ENCODE results near the gene VSTM2A. TPM values are rescaled to one million over a fixed set of nuclear protein-coding genes. Genes with fewer than 3 reads are reported as not detected.
"Not testable (repeated sequence)": the region's sequence is repeated elsewhere in the genome, so short reads cannot be mapped to it uniquely, and the experiment has no call there.

The VSTM2A gene
- not detected for polyA plus RNA-seq (2013)

GRCh38 chr7:54541669-54542625 lies at the start of gene VSTM2A:
Gene VSTM2A, plus strand, starts transcription at chr7:54542375. Its CDS starts 356 bp downstream, at chr7:54542731.
- peaks cover 0 to 7% (median 3%) of the 10 kb centered on the region in 4 experiments for H3K4me1 ChIP-seq (ENCODE audit: control extremely low read depth in 1 of 4, control insufficient read depth in 4 of 4, insufficient read depth in 4 of 4, low read length in 3 of 4)
- DNase-seq: peak in 2 of 3 donors; percentile 5 to 6
- H3K4me3 ChIP-seq (ENCODE audit: control insufficient read depth in 1 of 7, extremely low read depth in 1 of 7, insufficient read depth in 4 of 7, low read depth in 2 of 7, low read length in 6 of 7): no peak within 1 kb of the TSS
- ChIA-PET CTCF (no interaction called here), POLR2A (no interaction called here)
- H3K9me3 ChIP-seq (ENCODE audit: control extremely low read depth in 1 of 5, control insufficient read depth in 4 of 5, insufficient read depth in 2 of 5, low read depth in 1 of 5, low read length in 4 of 5): peaks cover 0 to 3% (median 0%) of the 10 kb centered on the region in 5 experiments
- H3K27ac ChIP-seq (ENCODE audit: insufficient read depth in 1 of 2, low read depth in 1 of 2, low read length in 2 of 2, poor library complexity in 1 of 2, severe bottlenecking in 2 of 2): no peak within 1 kb of the TSS
- no peaks in the 10 kb centered on the region for H3K36me3 ChIP-seq (ENCODE audit: control insufficient read depth in 4 of 4, insufficient read depth in 4 of 4, low read length in 3 of 4)
- WGBS (ENCODE audit: insufficient coverage): 3% methylated on average over 54 of the region's 64 CpGs
- H3K27me3 ChIP-seq (replicated peaks in 2 of 5; ENCODE audit: control insufficient read depth in 4 of 5, insufficient read depth in 5 of 5, low read length in 4 of 5): peaks cover 15 to 68% (median 30%) of the 10 kb centered on the region in 5 experiments

- WGBS (ENCODE audit: insufficient coverage): 94% methylated on average over 3 of the region's 12 CpGs
- CTCF ChIA-PET; H3K4me1 ChIP-seq (ENCODE audit: control extremely low read depth in 1 of 4, control insufficient read depth in 4 of 4, insufficient read depth in 4 of 4, low read length in 3 of 4); H3K9me3 ChIP-seq (ENCODE audit: control extremely low read depth in 1 of 5, control insufficient read depth in 4 of 5, insufficient read depth in 2 of 5, low read depth in 1 of 5, low read length in 4 of 5); H3K36me3 ChIP-seq (ENCODE audit: control insufficient read depth in 4 of 4, insufficient read depth in 4 of 4, low read length in 3 of 4); H3K27ac ChIP-seq (ENCODE audit: insufficient read depth in 1 of 2, low read depth in 1 of 2, low read length in 2 of 2, poor library complexity in 1 of 2, severe bottlenecking in 2 of 2); DNase-seq; POLR2A ChIA-PET; H3K4me3 ChIP-seq (ENCODE audit: control insufficient read depth in 1 of 7, extremely low read depth in 1 of 7, insufficient read depth in 4 of 7, low read depth in 2 of 7, low read length in 6 of 7); H3K27me3 ChIP-seq (replicated peaks in 2 of 5; ENCODE audit: control insufficient read depth in 4 of 5, insufficient read depth in 5 of 5, low read length in 4 of 5): not testable (repeated sequence)
Measured at GRCh38 chr7:54504531-54504930, 37.6 kb upstream of the VSTM2A start.

GRCh38 chr7:54529568-54529967 lies 12.6 kb upstream of the VSTM2A start:
- Histone ChIP-seq H3K36me3 (ENCODE audit: control insufficient read depth in 4 of 4, insufficient read depth in 4 of 4, low read length in 3 of 4) (no peaks in the 10 kb centered on the region), H3K9me3 (ENCODE audit: control extremely low read depth in 1 of 5, control insufficient read depth in 4 of 5, insufficient read depth in 2 of 5, low read depth in 1 of 5, low read length in 4 of 5) (peaks cover 0 to 2% (median 0%) of the 10 kb centered on the region in 5 experiments), H3K27ac (ENCODE audit: insufficient read depth in 1 of 2, low read depth in 1 of 2, low read length in 2 of 2, poor library complexity in 1 of 2, severe bottlenecking in 2 of 2) (no peak overlapping the region), H3K4me1 (ENCODE audit: control extremely low read depth in 1 of 4, control insufficient read depth in 4 of 4, insufficient read depth in 4 of 4, low read length in 3 of 4) (no peaks in the 10 kb centered on the region), H3K4me3 (ENCODE audit: control insufficient read depth in 1 of 7, extremely low read depth in 1 of 7, insufficient read depth in 4 of 7, low read depth in 2 of 7, low read length in 6 of 7) (no peak overlapping the region), H3K27me3 (replicated peaks in 2 of 5; ENCODE audit: control insufficient read depth in 4 of 5, insufficient read depth in 5 of 5, low read length in 4 of 5) (no peaks in the 10 kb centered on the region)
- POLR2A ChIA-PET: no interaction called here
- no peak for DNase-seq
- CTCF ChIA-PET: no interaction called here
- no CpG with 5 or more reads among the region's 1 CpG for WGBS (ENCODE audit: insufficient coverage)

GRCh38 chr7:54538122-54538521 lies 4.1 kb upstream of the VSTM2A start:
- H3K9me3 ChIP-seq (ENCODE audit: control extremely low read depth in 1 of 5, control insufficient read depth in 4 of 5, insufficient read depth in 2 of 5, low read depth in 1 of 5, low read length in 4 of 5): no peaks in the 10 kb centered on the region
- ChIA-PET POLR2A (no interaction called here), CTCF (no interaction called here)
- peaks cover 2 to 32% (median 22%) of the 10 kb centered on the region in 5 experiments for H3K27me3 ChIP-seq (replicated peaks in 2 of 5; ENCODE audit: control insufficient read depth in 4 of 5, insufficient read depth in 5 of 5, low read length in 4 of 5)
- H3K27ac ChIP-seq (ENCODE audit: insufficient read depth in 1 of 2, low read depth in 1 of 2, low read length in 2 of 2, poor library complexity in 1 of 2, severe bottlenecking in 2 of 2): no peak overlapping the region
- no CpG with 5 or more reads among the region's 3 CpGs for WGBS (ENCODE audit: insufficient coverage)
- DNase-seq: no peak
- H3K4me1 ChIP-seq (ENCODE audit: control extremely low read depth in 1 of 4, control insufficient read depth in 4 of 4, insufficient read depth in 4 of 4, low read length in 3 of 4): peaks cover 0 to 3% (median 1%) of the 10 kb centered on the region in 4 experiments
- no peaks in the 10 kb centered on the region for H3K36me3 ChIP-seq (ENCODE audit: control insufficient read depth in 4 of 4, insufficient read depth in 4 of 4, low read length in 3 of 4)
- H3K4me3 ChIP-seq (ENCODE audit: control insufficient read depth in 1 of 7, extremely low read depth in 1 of 7, insufficient read depth in 4 of 7, low read depth in 2 of 7, low read length in 6 of 7): no peak overlapping the region

- peaks cover 0 to 3% (median 0%) of the 10 kb centered on the region in 5 experiments for H3K9me3 ChIP-seq (ENCODE audit: control extremely low read depth in 1 of 5, control insufficient read depth in 4 of 5, insufficient read depth in 2 of 5, low read depth in 1 of 5, low read length in 4 of 5)
- H3K4me3 ChIP-seq (ENCODE audit: control insufficient read depth in 1 of 7, extremely low read depth in 1 of 7, insufficient read depth in 4 of 7, low read depth in 2 of 7, low read length in 6 of 7): no peak overlapping the region
- 0% methylated on average over 4 of the region's 7 CpGs for WGBS (ENCODE audit: insufficient coverage)
- ChIA-PET POLR2A (no interaction called here), CTCF (no interaction called here)
- H3K27ac ChIP-seq (ENCODE audit: insufficient read depth in 1 of 2, low read depth in 1 of 2, low read length in 2 of 2, poor library complexity in 1 of 2, severe bottlenecking in 2 of 2): no peak overlapping the region
- DNase-seq: peak in 2 of 3 donors; percentile 5 to 13
- peaks cover 0 to 8% (median 3%) of the 10 kb centered on the region in 4 experiments for H3K4me1 ChIP-seq (ENCODE audit: control extremely low read depth in 1 of 4, control insufficient read depth in 4 of 4, insufficient read depth in 4 of 4, low read length in 3 of 4)
- peaks cover 16 to 77% (median 33%) of the 10 kb centered on the region in 5 experiments for H3K27me3 ChIP-seq (replicated peaks in 2 of 5; ENCODE audit: control insufficient read depth in 4 of 5, insufficient read depth in 5 of 5, low read length in 4 of 5)
- no peaks in the 10 kb centered on the region for H3K36me3 ChIP-seq (ENCODE audit: control insufficient read depth in 4 of 4, insufficient read depth in 4 of 4, low read length in 3 of 4)
Measured at GRCh38 chr7:54543051-54543488, 895 bp downstream of the VSTM2A start.

GRCh38 chr7:54544149-54544526 lies 2.0 kb downstream of the VSTM2A start:
- ChIA-PET POLR2A (no interaction called here), CTCF (no interaction called here)
- peaks cover 0 to 3% (median 0%) of the 10 kb centered on the region in 5 experiments for H3K9me3 ChIP-seq (ENCODE audit: control extremely low read depth in 1 of 5, control insufficient read depth in 4 of 5, insufficient read depth in 2 of 5, low read depth in 1 of 5, low read length in 4 of 5)
- H3K27ac ChIP-seq (ENCODE audit: insufficient read depth in 1 of 2, low read depth in 1 of 2, low read length in 2 of 2, poor library complexity in 1 of 2, severe bottlenecking in 2 of 2): no peak overlapping the region
- H3K36me3 ChIP-seq (ENCODE audit: control insufficient read depth in 4 of 4, insufficient read depth in 4 of 4, low read length in 3 of 4): no peaks in the 10 kb centered on the region
- H3K4me1 ChIP-seq (ENCODE audit: control extremely low read depth in 1 of 4, control insufficient read depth in 4 of 4, insufficient read depth in 4 of 4, low read length in 3 of 4): peaks cover 0 to 8% (median 3%) of the 10 kb centered on the region in 4 experiments
- no peak for DNase-seq
- H3K4me3 ChIP-seq (ENCODE audit: control insufficient read depth in 1 of 7, extremely low read depth in 1 of 7, insufficient read depth in 4 of 7, low read depth in 2 of 7, low read length in 6 of 7): no peak overlapping the region
- WGBS (ENCODE audit: insufficient coverage): 5% methylated on average over 2 of the region's 3 CpGs
- H3K27me3 ChIP-seq (replicated peaks in 2 of 5; ENCODE audit: control insufficient read depth in 4 of 5, insufficient read depth in 5 of 5, low read length in 4 of 5): peaks cover 18 to 84% (median 35%) of the 10 kb centered on the region in 5 experiments

Measured in common myeloid progenitor, CD34-positive (primary cell).